ENCODE measurements around the gene SMG5.

DNA sequence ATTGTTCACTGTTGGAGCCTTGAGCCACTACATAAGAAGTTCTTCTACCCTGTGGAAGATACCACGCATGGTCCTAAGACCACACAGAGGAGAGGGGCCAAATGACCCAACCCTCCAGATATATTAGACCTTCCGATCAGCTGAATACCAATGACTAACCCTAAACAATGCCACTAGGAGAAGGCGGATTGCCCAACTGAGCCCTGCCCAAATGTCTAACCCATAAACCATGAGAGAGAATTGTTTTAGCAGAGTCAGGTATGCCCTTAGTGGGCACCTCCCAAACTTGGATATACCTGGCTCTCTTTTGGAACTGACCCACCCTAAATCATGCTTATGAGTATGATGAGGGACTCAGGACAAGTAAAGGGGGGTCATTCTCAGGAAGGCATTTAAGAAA lies 12.3 kb downstream of the SMG5 start:
- TF ChIP-seq SETDB1 (IDR thresholded peaks at IDR 0.05; ENCODE audit: insufficient read length, low read length) (no peak), YY1 (tag by site-specific recombination; IDR thresholded peaks at IDR 0.05) (no peak), REST (tag by site-specific recombination; IDR thresholded peaks at IDR 0.05) (no peak)

All from HEK293 (cell line).